ENCODE data around the gene PDE1A. TPM values are rescaled to one million over a fixed set of nuclear protein-coding genes. Genes with fewer than 3 reads are reported as not detected.

PDE1A gene
- total RNA-seq, 2 experiments from 2014 or later: not detected

DNA sequence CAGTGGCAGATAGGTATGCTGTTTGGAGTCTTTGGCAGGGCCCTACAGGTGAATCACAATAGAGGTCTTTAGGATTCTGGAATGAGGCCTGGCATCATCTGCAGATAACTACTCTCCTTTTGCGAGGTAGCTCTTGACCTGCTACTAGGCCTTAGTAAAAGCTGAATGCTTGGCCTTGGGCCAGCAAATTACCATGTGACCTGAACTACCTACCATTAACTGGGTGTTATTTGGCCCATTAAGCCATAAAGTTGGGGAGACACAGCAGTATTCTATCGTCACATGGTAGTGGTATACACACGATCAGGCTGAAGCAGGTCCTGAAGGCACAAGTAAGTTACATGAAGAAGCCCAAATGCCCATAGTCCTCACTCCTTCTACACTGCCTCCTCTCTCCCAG is 263.0 kb downstream of the PDE1A start:
- TF ChIP-seq CTCF (IDR thresholded peaks at IDR 0.05): no peak
- ChIA-PET POLR2A (no interaction called here), CTCF (no interaction called here)
- DNase-seq (no peak), ATAC-seq (ENCODE audit: poor library complexity) (no peak)
- H3K9me3 ChIP-seq (ENCODE audit: control insufficient read depth in 1 of 2, insufficient read depth in 1 of 2, low read length in 2 of 2): no peaks in the 10 kb centered on the region
- Mint-ChIP-seq H3K27ac (no peak overlapping the region), H3K27me3 (peaks cover 8% of the 10 kb centered on the region), H3K4me1 (ENCODE audit: low read depth) (no peaks in the 10 kb centered on the region), H3K4me3 (no peak overlapping the region), H3K9me3 (no peaks in the 10 kb centered on the region), H3K36me3 (ENCODE audit: low read depth) (no peaks in the 10 kb centered on the region)
- no peaks in the 10 kb centered on the region for H3K4me1 ChIP-seq (ENCODE audit: insufficient read depth, low read length)
- no peaks in the 10 kb centered on the region for H3K36me3 ChIP-seq (ENCODE audit: insufficient read depth, low read length)
- no peak overlapping the region for H3K27ac ChIP-seq (ENCODE audit: low read depth in 1 of 2, low read length in 2 of 2)
- H3K27me3 ChIP-seq (ENCODE audit: control insufficient read depth in 1 of 2, insufficient read depth in 2 of 2, low read length in 2 of 2): no peaks in the 10 kb centered on the region
- intact Hi-C loops (cut with DNase I, micrococcal nuclease): no loop called here
- no peak overlapping the region for H3K4me3 ChIP-seq (ENCODE audit: low read length)

- Mint-ChIP-seq H3K4me3 (no peak overlapping the region), H3K9me3 (no peaks in the 10 kb centered on the region), H3K36me3 (ENCODE audit: low read depth) (no peaks in the 10 kb centered on the region), H3K4me1 (ENCODE audit: low read depth) (no peaks in the 10 kb centered on the region), H3K27ac (no peak overlapping the region), H3K27me3 (no peaks in the 10 kb centered on the region)
- no peaks in the 10 kb centered on the region for H3K27me3 ChIP-seq (ENCODE audit: control insufficient read depth in 1 of 2, insufficient read depth in 2 of 2, low read length in 2 of 2)
- H3K36me3 ChIP-seq (ENCODE audit: insufficient read depth, low read length): no peaks in the 10 kb centered on the region
- DNase-seq: no peak
- POLR2A ChIA-PET: no interaction called here
- no peak for TF ChIP-seq CTCF (IDR thresholded peaks at IDR 0.05)
- no peak overlapping the region for H3K4me3 ChIP-seq (ENCODE audit: low read length)
- CTCF ChIA-PET: no interaction called here
- intact Hi-C loops (cut with DNase I, micrococcal nuclease): no loop called here
- no peaks in the 10 kb centered on the region for H3K9me3 ChIP-seq (ENCODE audit: control insufficient read depth in 1 of 2, insufficient read depth in 1 of 2, low read length in 2 of 2)
- H3K4me1 ChIP-seq (ENCODE audit: insufficient read depth, low read length): no peaks in the 10 kb centered on the region
- H3K27ac ChIP-seq (ENCODE audit: low read depth in 1 of 2, low read length in 2 of 2): no peak overlapping the region
- ATAC-seq (ENCODE audit: poor library complexity): no peak
Measured at GRCh38 chr2:182148344-182148743, 278.5 kb downstream of the PDE1A start.

DNA sequence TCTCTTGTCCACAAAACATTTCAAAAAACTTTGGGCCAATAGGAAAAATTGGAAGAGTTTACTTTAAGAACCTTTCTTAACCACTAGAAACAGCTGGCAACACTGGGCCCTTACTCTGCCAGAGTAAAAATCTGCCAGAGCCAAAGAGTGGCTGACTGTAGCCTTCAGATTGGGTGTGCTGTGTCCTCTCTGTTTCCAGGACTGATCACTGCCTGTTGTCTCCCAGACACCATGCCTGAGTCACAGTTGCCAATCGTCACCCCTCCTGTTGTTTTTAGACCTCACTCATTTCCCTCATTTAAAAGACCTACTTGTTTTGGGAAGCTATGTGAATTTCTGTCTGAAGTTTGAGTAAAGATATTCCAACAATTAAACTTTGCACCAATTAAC is 282.1 kb downstream of the PDE1A start:
- no peaks in the 10 kb centered on the region for H3K4me1 Mint-ChIP-seq (ENCODE audit: low read depth)
- no peaks in the 10 kb centered on the region for H3K36me3 Mint-ChIP-seq (ENCODE audit: low read depth)
- no peak overlapping the region for H3K27ac Mint-ChIP-seq
- no peak overlapping the region for H3K4me3 ChIP-seq (ENCODE audit: low read length)
- no peak for TF ChIP-seq CTCF (IDR thresholded peaks at IDR 0.05)
- H3K27me3 Mint-ChIP-seq: peaks cover under 1% of the 10 kb centered on the region
- no peaks in the 10 kb centered on the region for H3K27me3 ChIP-seq (ENCODE audit: control insufficient read depth in 1 of 2, insufficient read depth in 2 of 2, low read length in 2 of 2)
- ChIA-PET CTCF (no interaction called here), POLR2A (no interaction called here)
- ATAC-seq (ENCODE audit: poor library complexity) (no peak), DNase-seq (no peak)
- no peaks in the 10 kb centered on the region for H3K9me3 Mint-ChIP-seq
- H3K4me1 ChIP-seq (ENCODE audit: insufficient read depth, low read length): no peaks in the 10 kb centered on the region
- H3K27ac ChIP-seq (ENCODE audit: low read depth in 1 of 2, low read length in 2 of 2): no peak overlapping the region
- intact Hi-C loops (cut with DNase I, micrococcal nuclease): no loop called here
- no peaks in the 10 kb centered on the region for H3K9me3 ChIP-seq (ENCODE audit: control insufficient read depth in 1 of 2, insufficient read depth in 1 of 2, low read length in 2 of 2)
- H3K4me3 Mint-ChIP-seq: no peak overlapping the region
- H3K36me3 ChIP-seq (ENCODE audit: insufficient read depth, low read length): no peaks in the 10 kb centered on the region
